Mucosa of descending colon (tissue), 3 donors: Measurements from ENCODE around the gene PITRM1. TPM values are rescaled to one million over a fixed set of nuclear protein-coding genes. Genes with fewer than 3 reads are reported as not detected.
"Not testable (repeated sequence)": the region's sequence is repeated elsewhere in the genome, so short reads cannot be mapped to it uniquely, and the experiment has no call there.

Source experiments
- ATAC-seq: fragments of 200-7000 bp; cut with Tn5 transposase; one replicate; pipeline ENCODE4 v1.9.1; 2020; ENCODE audit warnings: mild to moderate bottlenecking, moderate library complexity
- DNase-seq, 3 donors: peaks; one replicate each; pipeline ENCODE4 v3.0.0-alpha.2; 2020
- H3K36me3 ChIP-seq: fragments of 200-600 bp; one replicate; pipeline ENCODE4 v1.8.0; 2021; ENCODE audit warnings: low read depth, mild to moderate bottlenecking
- H3K4me1 ChIP-seq: fragments of 200-600 bp; one replicate; pipeline ENCODE4 v1.8.0; 2021; ENCODE audit warnings: low read depth, mild to moderate bottlenecking
- H3K4me3 ChIP-seq: fragments of 200-600 bp; one replicate; pipeline ENCODE4 v1.8.0; 2021; ENCODE audit warnings: mild to moderate bottlenecking
- H3K9me3 ChIP-seq: fragments of 200-600 bp; one replicate; pipeline ENCODE4 v1.8.0; 2021; ENCODE audit warnings: mild to moderate bottlenecking
- intact Hi-C, 2 donors: fragments of 100-400 bp; cut with DNase I in 1 of 2; cut with micrococcal nuclease in 1 of 2; formaldehyde crosslinking; loops; one replicate each; pipeline versions ENCODE4 v1.11.0 to v1.11.1; 2022; cut with DNase I, micrococcal nuclease
- long read RNA-seq, 2 donors: library from polyadenylated mRNA; unstranded; transcript quantifications; one replicate each; pipeline ENCODE4 v2.0.0, GENCODE V29; 2019 to 2021
- total RNA-seq, 3 donors: library from RNA; stranded (reverse); fragmentation: NEBNext Ultra II Directional in 2 of 3; extraction: Animal tissue kit (Norgen Biotek cat#: 25700) in 2 of 3; gene quantifications; one replicate each; pipeline versions ENCODE4 v1.2.1 to v1.2.4, GENCODE V29; 2021 to 2023
- TF ChIP-seq, protein P1 (sequence below): fragments of 200-600 bp; IDR thresholded peaks from one replicate; pipeline ENCODE4 v1.8.0; 2022; ENCODE audit warnings: antibody characterized with exemption, mild to moderate bottlenecking
- donor health status: DM: no; HTN: no; CAD: no; lungs with moderate emphysema.
- donor health status: DM: no; HTN: no; CAD: no.
- donor health status: DM: no; HTN: yes; CAD: no.

Gene PITRM1, protein sequence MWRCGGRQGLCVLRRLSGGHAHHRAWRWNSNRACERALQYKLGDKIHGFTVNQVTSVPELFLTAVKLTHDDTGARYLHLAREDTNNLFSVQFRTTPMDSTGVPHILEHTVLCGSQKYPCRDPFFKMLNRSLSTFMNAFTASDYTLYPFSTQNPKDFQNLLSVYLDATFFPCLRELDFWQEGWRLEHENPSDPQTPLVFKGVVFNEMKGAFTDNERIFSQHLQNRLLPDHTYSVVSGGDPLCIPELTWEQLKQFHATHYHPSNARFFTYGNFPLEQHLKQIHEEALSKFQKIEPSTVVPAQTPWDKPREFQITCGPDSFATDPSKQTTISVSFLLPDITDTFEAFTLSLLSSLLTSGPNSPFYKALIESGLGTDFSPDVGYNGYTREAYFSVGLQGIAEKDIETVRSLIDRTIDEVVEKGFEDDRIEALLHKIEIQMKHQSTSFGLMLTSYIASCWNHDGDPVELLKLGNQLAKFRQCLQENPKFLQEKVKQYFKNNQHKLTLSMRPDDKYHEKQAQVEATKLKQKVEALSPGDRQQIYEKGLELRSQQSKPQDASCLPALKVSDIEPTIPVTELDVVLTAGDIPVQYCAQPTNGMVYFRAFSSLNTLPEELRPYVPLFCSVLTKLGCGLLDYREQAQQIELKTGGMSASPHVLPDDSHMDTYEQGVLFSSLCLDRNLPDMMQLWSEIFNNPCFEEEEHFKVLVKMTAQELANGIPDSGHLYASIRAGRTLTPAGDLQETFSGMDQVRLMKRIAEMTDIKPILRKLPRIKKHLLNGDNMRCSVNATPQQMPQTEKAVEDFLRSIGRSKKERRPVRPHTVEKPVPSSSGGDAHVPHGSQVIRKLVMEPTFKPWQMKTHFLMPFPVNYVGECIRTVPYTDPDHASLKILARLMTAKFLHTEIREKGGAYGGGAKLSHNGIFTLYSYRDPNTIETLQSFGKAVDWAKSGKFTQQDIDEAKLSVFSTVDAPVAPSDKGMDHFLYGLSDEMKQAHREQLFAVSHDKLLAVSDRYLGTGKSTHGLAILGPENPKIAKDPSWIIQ
- total RNA-seq, result 10 to 100 TPM; 50.8 to 53.9 (median 51.3) TPM
- long read RNA-seq, donor 1, transcript PITRM1-201 (27 exons, 3,450 nt), result major isoform, 19 of 38 reads
- long read RNA-seq, donor 1, partial matches to known transcripts, result 11 of 38 reads
- long read RNA-seq, donor 1, other reads (novel, unspliced or antisense), result 8 of 38 reads
- long read RNA-seq, donor 2, transcript PITRM1-201 (27 exons, 3,450 nt), result major isoform, 10 of 15 reads
- long read RNA-seq, donor 2, partial matches to known transcripts, result 2 of 15 reads
- long read RNA-seq, donor 2, other reads (novel, unspliced or antisense), result 3 of 15 reads

DNA sequence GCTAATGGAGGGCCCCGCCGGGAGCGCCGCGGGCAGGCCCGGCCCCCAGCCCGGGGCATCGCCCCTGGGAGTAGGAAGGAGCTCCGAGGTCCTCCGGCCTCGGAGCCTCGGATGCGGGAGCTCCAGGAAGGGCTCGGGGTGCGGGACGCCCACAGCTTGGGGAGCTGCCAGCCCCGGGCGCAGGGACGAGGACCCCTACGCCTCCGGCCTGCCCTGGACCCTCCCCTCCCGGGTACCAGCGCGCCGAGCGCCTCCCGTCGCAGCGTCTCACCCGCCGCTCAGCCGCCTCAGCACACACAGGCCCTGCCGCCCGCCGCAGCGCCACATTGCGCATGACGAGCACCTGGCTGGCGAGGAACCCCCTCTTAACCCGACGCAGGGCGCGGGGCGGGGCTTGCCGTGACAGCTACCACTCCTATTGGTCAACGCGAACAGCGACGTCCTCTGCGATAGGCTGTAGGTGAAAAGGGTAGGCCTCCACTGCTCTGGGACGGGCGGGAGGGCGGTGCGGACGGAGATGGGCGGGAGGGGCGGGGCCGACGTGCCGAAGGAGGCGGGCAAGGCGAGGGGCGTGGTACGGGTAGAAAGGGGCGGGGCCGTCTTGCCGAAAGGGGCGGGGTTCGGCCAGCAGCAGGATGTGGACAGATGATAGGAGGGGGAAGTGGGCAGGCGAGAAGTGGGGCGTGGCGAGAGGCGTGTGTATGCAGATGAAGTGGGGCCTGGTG is at the start of gene PITRM1:
Gene PITRM1 (minus strand): TSS at position 337 of the 725 bp plus-strand sequence. CDS start 10 bp downstream, at position 327.
- no peaks in the 10 kb centered on the region for H3K9me3 ChIP-seq
- DNase-seq, result peak; percentile 99
- H3K4me1 ChIP-seq, result peaks cover 8% of the 10 kb centered on the region
- intact Hi-C loops, result no loop called here
- TF ChIP-seq, protein P1, sequence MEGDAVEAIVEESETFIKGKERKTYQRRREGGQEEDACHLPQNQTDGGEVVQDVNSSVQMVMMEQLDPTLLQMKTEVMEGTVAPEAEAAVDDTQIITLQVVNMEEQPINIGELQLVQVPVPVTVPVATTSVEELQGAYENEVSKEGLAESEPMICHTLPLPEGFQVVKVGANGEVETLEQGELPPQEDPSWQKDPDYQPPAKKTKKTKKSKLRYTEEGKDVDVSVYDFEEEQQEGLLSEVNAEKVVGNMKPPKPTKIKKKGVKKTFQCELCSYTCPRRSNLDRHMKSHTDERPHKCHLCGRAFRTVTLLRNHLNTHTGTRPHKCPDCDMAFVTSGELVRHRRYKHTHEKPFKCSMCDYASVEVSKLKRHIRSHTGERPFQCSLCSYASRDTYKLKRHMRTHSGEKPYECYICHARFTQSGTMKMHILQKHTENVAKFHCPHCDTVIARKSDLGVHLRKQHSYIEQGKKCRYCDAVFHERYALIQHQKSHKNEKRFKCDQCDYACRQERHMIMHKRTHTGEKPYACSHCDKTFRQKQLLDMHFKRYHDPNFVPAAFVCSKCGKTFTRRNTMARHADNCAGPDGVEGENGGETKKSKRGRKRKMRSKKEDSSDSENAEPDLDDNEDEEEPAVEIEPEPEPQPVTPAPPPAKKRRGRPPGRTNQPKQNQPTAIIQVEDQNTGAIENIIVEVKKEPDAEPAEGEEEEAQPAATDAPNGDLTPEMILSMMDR, result no peak
- peak within 1 kb of the TSS; percentile 36 for H3K4me3 ChIP-seq
- no peaks in the 10 kb centered on the region for H3K36me3 ChIP-seq
- peak; percentile 89 for ATAC-seq

DNA sequence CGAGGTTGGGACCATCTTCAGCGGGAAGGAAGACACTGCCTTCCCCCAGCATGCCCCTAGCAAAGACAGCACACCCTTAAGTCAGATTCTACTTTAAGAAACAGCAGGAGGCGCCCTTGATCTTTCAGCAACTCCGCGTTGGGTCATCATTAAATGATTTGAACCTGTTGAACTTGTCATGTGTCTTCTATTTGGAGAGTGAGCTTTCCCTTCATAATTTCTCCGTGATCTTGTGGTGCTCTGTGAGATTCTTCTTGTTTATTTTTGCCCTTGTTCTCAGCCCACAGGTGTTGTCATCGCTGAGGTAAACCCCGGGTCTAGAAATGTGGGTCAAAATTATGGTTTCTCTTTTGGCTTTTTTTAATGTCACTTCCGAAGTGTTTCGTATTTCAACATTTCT is 49.5 kb upstream of the PITRM1 start:
- no peak overlapping the region for H3K4me3 ChIP-seq
- H3K4me1 ChIP-seq, result no peaks in the 10 kb centered on the region
- no peaks in the 10 kb centered on the region for H3K36me3 ChIP-seq
- TF ChIP-seq, protein P1, result no peak
- no peak for DNase-seq
- H3K9me3 ChIP-seq, result no peaks in the 10 kb centered on the region
- no peak for ATAC-seq
- intact Hi-C loops, result loop anchor here in 1 of 2 donors (5.0 kb wide), 1 partner anchor 885 kb away; no protein-coding TSS in a partner anchor

DNA sequence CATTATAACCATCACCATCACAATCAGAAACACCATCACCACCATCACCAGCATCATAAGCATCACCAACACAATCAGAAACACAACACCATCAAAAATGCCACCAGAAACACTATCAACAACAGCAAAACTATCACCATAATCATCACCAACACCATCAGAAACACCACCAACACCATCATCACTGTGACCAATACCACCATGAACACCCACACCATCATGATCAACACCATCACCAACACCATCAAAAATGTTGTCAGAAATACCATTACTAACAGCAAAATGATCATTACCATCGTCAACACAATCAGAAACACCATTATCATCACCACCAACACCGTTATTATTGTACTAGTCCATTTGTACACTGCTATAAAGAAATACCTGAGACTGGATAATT is 49.0 kb upstream of the PITRM1 start:
- intact Hi-C loops, result loop anchor here in 1 of 2 donors (5.0 kb wide), 1 partner anchor 886 kb away; no protein-coding TSS in a partner anchor
- not testable (repeated sequence) for ATAC-seq, DNase-seq, H3K9me3 ChIP-seq, H3K36me3 ChIP-seq, H3K4me3 ChIP-seq, H3K4me1 ChIP-seq

DNA sequence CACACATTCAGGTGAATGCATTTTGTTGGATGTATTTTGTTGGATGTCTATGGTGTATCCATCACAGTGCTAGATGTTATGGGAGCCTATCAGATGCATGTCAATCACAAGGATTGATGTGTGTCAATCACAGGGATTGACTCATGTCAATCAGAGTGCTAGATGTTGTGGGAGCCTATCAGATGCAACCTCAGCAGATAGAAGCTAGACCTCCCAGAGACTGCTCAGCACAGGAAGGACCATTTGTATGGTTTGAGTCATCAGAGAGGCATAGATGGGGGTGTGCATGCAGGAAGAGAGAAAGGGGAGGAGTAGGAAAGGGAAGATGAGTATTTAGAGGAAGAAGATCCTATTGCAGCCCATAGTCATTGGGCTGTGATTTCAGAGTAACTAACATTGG is 48.3 kb upstream of the PITRM1 start:
- Histone ChIP-seq H3K4me1 (no peaks in the 10 kb centered on the region), H3K9me3 (no peaks in the 10 kb centered on the region), H3K4me3 (no peak overlapping the region), H3K36me3 (no peaks in the 10 kb centered on the region)
- TF ChIP-seq, protein P1, result no peak
- no peak for DNase-seq
- intact Hi-C loops, result loop anchor here in 1 of 2 donors (5.0 kb wide), 1 partner anchor 886 kb away; no protein-coding TSS in a partner anchor
- ATAC-seq, result no peak

DNA sequence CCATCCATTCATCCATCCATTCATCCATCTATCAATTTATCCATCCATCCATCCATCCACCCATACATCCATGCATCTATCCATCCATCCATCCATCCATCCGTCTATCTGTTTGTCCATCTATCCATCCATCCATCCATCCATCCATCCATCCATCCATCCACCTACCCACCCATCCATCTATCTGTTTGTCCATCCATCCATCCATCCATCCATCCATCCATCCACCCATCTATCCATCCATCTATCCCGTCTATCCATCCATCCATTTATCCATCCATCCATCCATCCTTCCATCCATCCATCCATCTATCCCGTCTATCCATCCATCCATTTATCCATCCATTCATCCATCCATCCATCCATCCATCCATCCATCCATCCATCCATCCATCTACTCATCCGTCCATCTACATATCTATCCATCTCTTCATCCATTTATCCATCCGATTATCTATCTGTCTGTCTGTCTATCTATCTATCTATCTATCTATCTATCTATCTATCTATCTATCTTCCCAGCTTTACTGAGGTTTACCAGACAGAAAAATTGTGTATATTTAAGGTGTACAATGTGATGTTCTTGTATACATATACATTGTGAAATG is 46.5 kb upstream of the PITRM1 start:
- H3K36me3 ChIP-seq, H3K4me1 ChIP-seq, ATAC-seq, intact Hi-C loops, H3K9me3 ChIP-seq, H3K4me3 ChIP-seq, DNase-seq: not testable (repeated sequence)
